Neural cell (in vitro differentiated cells): Measurements from ENCODE around the gene TBCK. TPM values are rescaled to one million over a fixed set of nuclear protein-coding genes. Genes with fewer than 3 reads are reported as not detected.

Experiments used
- H2AFZ ChIP-seq: fragments of 200-600, 300-800 bp; sonication (generic), shearing (Covaris generic); 2 replicates; pipeline ENCODE4 v1.6.0; 2014; ENCODE audit warnings: low read depth, mild to moderate bottlenecking, antibody characterized with exemption, low read length, moderate library complexity
- H3F3A ChIP-seq: fragments of 200-600 bp; shearing (Covaris generic); 2 replicates; pipeline ENCODE4 v1.6.1; 2016; ENCODE audit warnings: mild to moderate bottlenecking, moderate library complexity, mixed read lengths, antibody characterized with exemption, low read length; ENCODE audit not compliant: insufficient read depth, poor library complexity, severe bottlenecking
- H3K27ac ChIP-seq: fragments of 200-600, 300-800 bp; sonication (generic), shearing (Covaris generic); 2 replicates; pipeline ENCODE4 v1.5.1; 2014; ENCODE audit warnings: mild to moderate bottlenecking, low read length, moderate library complexity
- H3K27me3 ChIP-seq: fragments of 300-800, 200-600 bp; sonication (generic), shearing (Covaris generic); 2 replicates; pipeline ENCODE4 v1.6.0; 2014; ENCODE audit warnings: mild to moderate bottlenecking, low read depth, low read length, moderate library complexity; ENCODE audit not compliant: insufficient read depth
- H3K36me3 ChIP-seq: fragments of 300-800, 200-600 bp; sonication (generic), shearing (Covaris generic); 2 replicates; pipeline ENCODE4 v1.5.1; 2014; ENCODE audit warnings: mild to moderate bottlenecking, antibody characterized with exemption, low read length, moderate library complexity; ENCODE audit not compliant: insufficient read depth
- H3K4me2 ChIP-seq: fragments of 300-800, 200-600 bp; sonication (generic), shearing (Covaris generic); 2 replicates; pipeline ENCODE4 v1.6.0; 2014; ENCODE audit warnings: mild to moderate bottlenecking, low read length
- H3K4me3 ChIP-seq: fragments of 300-800, 200-600 bp; sonication (generic), shearing (Covaris generic); 2 replicates; pipeline ENCODE4 v1.5.1; 2014; ENCODE audit warnings: mild to moderate bottlenecking, low read length, moderate library complexity
- H3K79me2 ChIP-seq: fragments of 200-600 bp; shearing (Covaris generic); replicated peaks from 2 replicates; pipeline ENCODE4 v1.6.0; 2014; ENCODE audit warnings: mild to moderate bottlenecking, low read length, moderate library complexity; ENCODE audit not compliant: insufficient read depth
- H3K9ac ChIP-seq: fragments of 300-800, 200-600 bp; sonication (generic), shearing (Covaris generic); 2 replicates; pipeline ENCODE4 v1.6.1; 2016; ENCODE audit warnings: mild to moderate bottlenecking, low read length, mixed read lengths
- H3K9me2 ChIP-seq: fragments of 200-600 bp; shearing (Covaris generic); 2 replicates; pipeline ENCODE4 v1.6.1; 2016; ENCODE audit warnings: mild to moderate bottlenecking, low read length, mixed read lengths; ENCODE audit not compliant: insufficient read depth
- H3K9me3 ChIP-seq: fragments of 200-600, 300-800 bp; sonication (generic), shearing (Covaris generic); 2 replicates; pipeline ENCODE4 v1.6.1; 2016; ENCODE audit warnings: mild to moderate bottlenecking, mixed run types, low read length, moderate library complexity, mixed read lengths
- H4K20me1 ChIP-seq: fragments of 200-600 bp; shearing (Covaris generic); 2 replicates; pipeline ENCODE4 v1.6.1; 2016; ENCODE audit warnings: mild to moderate bottlenecking, mixed run types; ENCODE audit not compliant: insufficient read depth
- EP300 ChIP-seq: fragments of 450-650 bp; conservative IDR thresholded peaks from 2 replicates; pipeline ENCODE4 v1.6.1; 2014; ENCODE audit warnings: antibody characterized with exemption, mild to moderate bottlenecking, moderate library complexity; ENCODE audit not compliant: poor library complexity, severe bottlenecking
- EZH2 ChIP-seq: fragments of 200-600, 300-800 bp; shearing (Covaris generic), sonication (generic); IDR thresholded peaks from 2 replicates; pipeline ENCODE4 v1.6.1; 2014; ENCODE audit warnings: antibody characterized with exemption, low read length, borderline replicate concordance, mild to moderate bottlenecking; ENCODE audit not compliant: insufficient read depth, poor library complexity, severe bottlenecking
- MXI1 ChIP-seq: fragments of 450-650 bp; conservative IDR thresholded peaks from 2 replicates; pipeline ENCODE4 v1.6.1; 2014; ENCODE audit warnings: antibody characterized with exemption, mild to moderate bottlenecking; ENCODE audit not compliant: poor library complexity, severe bottlenecking
- POLR2AphosphoS5 ChIP-seq: IDR thresholded peaks from 2 replicates; pipeline ENCODE4 v1.6.1; 2012
- RAD21 ChIP-seq: fragments of 450-650 bp; conservative IDR thresholded peaks from 2 replicates; pipeline ENCODE4 v1.6.1; 2014; ENCODE audit warnings: antibody characterized with exemption, mild to moderate bottlenecking, moderate library complexity
- REST ChIP-seq: IDR thresholded peaks from 2 replicates; pipeline ENCODE4 v1.6.1; 2012; ENCODE audit warnings: borderline replicate concordance
- SMC3 ChIP-seq: fragments of 450-650 bp; conservative IDR thresholded peaks from 2 replicates; pipeline ENCODE4 v1.6.1; 2014; ENCODE audit warnings: antibody characterized with exemption, mild to moderate bottlenecking, moderate library complexity; ENCODE audit not compliant: poor library complexity
- TAF1 ChIP-seq: IDR thresholded peaks from 2 replicates; pipeline ENCODE4 v1.6.1; 2012; ENCODE audit warnings: low read depth
- polyA plus RNA-seq: library from polyadenylated mRNA; depleted of rRNA; stranded (reverse); fragments of >200 nt; gene quantifications from 2 replicates; pipeline ENCODE4 v1.2.3, GENCODE V29; 2014
- TF ChIP-seq, protein P1 (sequence below): fragments of 450-650 bp; IDR thresholded peaks from 2 replicates; pipeline ENCODE4 v1.5.1; 2014; ENCODE audit warnings: antibody characterized with exemption, mild to moderate bottlenecking, moderate library complexity; ENCODE audit not compliant: poor library complexity, severe bottlenecking

The TBCK gene
- polyA plus RNA-seq, 1 donor from 2014 or later: 55.0 TPM

DNA sequence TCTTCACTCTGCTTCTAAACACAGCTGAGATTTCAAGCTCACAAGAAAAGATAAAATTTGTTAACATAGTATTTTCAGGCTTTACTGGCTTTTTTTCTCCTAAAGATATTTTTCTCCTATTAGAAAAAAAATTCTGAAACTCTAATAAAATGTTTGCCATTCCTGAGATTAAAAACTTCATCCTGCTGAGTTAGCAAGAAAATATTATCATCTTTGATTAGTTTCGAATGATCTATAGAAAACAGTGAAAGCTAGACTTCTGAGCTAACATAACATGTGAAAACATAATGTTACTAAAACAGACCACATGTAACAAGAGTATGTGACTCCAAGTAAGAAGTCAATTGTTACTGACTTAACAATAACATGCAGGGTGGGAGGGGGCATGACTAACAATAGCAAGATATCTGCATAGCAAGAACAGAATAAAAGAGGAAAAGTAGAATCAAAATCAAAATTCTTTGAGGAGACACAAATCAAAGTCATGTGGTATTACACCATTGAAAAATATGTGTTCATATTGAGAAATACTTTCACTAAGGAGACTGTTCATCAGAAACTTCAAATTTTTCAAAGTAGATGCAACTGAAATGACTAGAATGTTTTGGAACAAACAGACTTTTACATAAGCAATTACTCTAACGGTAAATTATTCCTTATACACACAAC lies 14.5 kb downstream of the TBCK start:
- Histone ChIP-seq H3K9me2 (no peaks in the 10 kb centered on the region), H3K36me3 (no peaks in the 10 kb centered on the region), H3K4me3 (no peak overlapping the region), H4K20me1 (no peaks in the 10 kb centered on the region), H3K9ac (no peak overlapping the region), H3K9me3 (no peaks in the 10 kb centered on the region), H3K79me2 (no peaks in the 10 kb centered on the region), H3K27me3 (no peaks in the 10 kb centered on the region), H3K4me2 (no peak overlapping the region), H3F3A (no peaks in the 10 kb centered on the region), H3K27ac (no peak overlapping the region), H2AFZ (no peak overlapping the region)
- TF ChIP-seq TAF1 (no peak), EP300 (no peak), EZH2 (no peak), REST (no peak), MXI1 (no peak), SMC3 (no peak), POLR2AphosphoS5 (no peak), RAD21 (no peak)
- TF ChIP-seq, protein P1, sequence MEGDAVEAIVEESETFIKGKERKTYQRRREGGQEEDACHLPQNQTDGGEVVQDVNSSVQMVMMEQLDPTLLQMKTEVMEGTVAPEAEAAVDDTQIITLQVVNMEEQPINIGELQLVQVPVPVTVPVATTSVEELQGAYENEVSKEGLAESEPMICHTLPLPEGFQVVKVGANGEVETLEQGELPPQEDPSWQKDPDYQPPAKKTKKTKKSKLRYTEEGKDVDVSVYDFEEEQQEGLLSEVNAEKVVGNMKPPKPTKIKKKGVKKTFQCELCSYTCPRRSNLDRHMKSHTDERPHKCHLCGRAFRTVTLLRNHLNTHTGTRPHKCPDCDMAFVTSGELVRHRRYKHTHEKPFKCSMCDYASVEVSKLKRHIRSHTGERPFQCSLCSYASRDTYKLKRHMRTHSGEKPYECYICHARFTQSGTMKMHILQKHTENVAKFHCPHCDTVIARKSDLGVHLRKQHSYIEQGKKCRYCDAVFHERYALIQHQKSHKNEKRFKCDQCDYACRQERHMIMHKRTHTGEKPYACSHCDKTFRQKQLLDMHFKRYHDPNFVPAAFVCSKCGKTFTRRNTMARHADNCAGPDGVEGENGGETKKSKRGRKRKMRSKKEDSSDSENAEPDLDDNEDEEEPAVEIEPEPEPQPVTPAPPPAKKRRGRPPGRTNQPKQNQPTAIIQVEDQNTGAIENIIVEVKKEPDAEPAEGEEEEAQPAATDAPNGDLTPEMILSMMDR: no peak

DNA sequence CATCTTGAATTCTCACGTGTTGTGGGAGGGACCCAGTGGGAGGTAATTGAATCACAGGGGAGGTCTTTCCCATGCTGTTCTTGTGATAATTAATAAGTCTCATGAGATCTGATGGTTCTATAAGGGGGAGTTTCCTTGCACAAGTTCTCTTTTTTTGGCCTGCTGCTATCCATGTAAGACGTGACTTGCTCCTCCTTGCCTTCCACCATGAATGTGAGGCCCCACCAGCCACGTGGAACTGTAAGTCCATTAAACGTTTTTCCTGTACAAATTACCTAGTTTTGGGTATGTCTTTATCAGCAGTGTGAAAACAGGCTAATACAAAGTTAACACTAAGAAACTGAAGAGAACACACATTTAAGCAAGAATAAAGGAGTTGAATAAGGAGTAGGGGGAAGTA lies 16.0 kb downstream of the TBCK start:
- TF ChIP-seq, protein P1: no peak
- TF ChIP-seq EP300 (no peak), SMC3 (no peak), MXI1 (no peak), TAF1 (no peak), REST (no peak)
- Histone ChIP-seq H3F3A (no peaks in the 10 kb centered on the region), H3K4me3 (no peak overlapping the region), H3K36me3 (no peaks in the 10 kb centered on the region), H3K79me2 (no peaks in the 10 kb centered on the region), H3K27ac (no peak overlapping the region), H3K9me3 (no peaks in the 10 kb centered on the region), H4K20me1 (no peaks in the 10 kb centered on the region), H3K4me2 (no peak overlapping the region), H3K9ac (no peak overlapping the region), H3K27me3 (no peaks in the 10 kb centered on the region), H2AFZ (no peak overlapping the region), H3K9me2 (no peaks in the 10 kb centered on the region)
